Mesothelial cell of epicardium (in vitro differentiated cells): ENCODE results near the gene SNTB2. TPM values are rescaled to one million over a fixed set of nuclear protein-coding genes. Genes with fewer than 3 reads are reported as not detected.

Experiments used
- DNase-seq, 2 experiments: peaks; one replicate each; pipeline ENCODE4 v3.0.0; 2021; ENCODE audit warnings: low spot score in 2 of 2; ENCODE audit not compliant: unreplicated experiment in 2 of 2
- H3K27ac Mint-ChIP-seq: 2 replicates; pipeline ENCODE4 v1.8.0; 2021; ENCODE audit warnings: mixed read lengths
- H3K27me3 Mint-ChIP-seq: 2 replicates; pipeline ENCODE4 v1.8.0; 2021; ENCODE audit warnings: low read depth, mixed read lengths
- H3K36me3 Mint-ChIP-seq: 2 replicates; pipeline ENCODE4 v1.8.0; 2021; ENCODE audit warnings: mixed read lengths
- H3K4me1 Mint-ChIP-seq: 2 replicates; pipeline ENCODE4 v1.8.0; 2021; ENCODE audit warnings: mixed read lengths
- H3K4me3 Mint-ChIP-seq: 2 replicates; pipeline ENCODE4 v1.8.0; 2021; ENCODE audit warnings: mild to moderate bottlenecking, moderate library complexity, mixed read lengths
- H3K9me3 Mint-ChIP-seq: 2 replicates; pipeline ENCODE4 v1.8.0; 2021; ENCODE audit warnings: mixed read lengths
- total RNA-seq: library from RNA; stranded (reverse); gene quantifications from 3 replicates; pipeline ENCODE4 v1.2.1, GENCODE V29; 2021
- TF ChIP-seq, protein P1 (sequence below): fragments of 200-600 bp; sonication (generic); IDR thresholded peaks from one replicate; pipeline ENCODE4 v1.5.0; 2021; ENCODE audit warnings: antibody characterized with exemption; ENCODE audit not compliant: unreplicated experiment

Gene SNTB2
- total RNA-seq, 1 donor from 2014 or later = 26.7 TPM

DNA sequence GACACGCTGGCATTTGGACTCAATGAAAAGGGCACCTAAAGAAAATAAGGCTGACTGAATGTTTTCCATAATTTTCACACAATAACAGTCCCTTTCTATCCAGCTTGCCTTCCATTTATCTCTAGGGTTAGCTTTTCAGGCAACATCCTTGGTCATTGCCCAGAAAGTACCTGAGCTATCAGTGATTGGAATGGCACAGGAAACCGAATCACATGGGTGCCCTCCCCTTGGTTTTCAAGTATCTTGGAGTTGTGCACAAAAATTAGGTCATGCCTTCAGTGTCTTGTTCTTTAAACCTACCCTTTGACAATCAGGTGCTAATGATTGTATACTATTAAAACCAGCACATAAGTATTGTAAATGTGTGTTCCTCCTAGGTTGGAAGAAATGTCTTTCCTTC lies 120.9 kb downstream of the SNTB2 start:
- H3K27ac Mint-ChIP-seq = no peak overlapping the region
- peaks cover 7% of the 10 kb centered on the region for H3K4me1 Mint-ChIP-seq
- H3K36me3 Mint-ChIP-seq = peaks cover 2% of the 10 kb centered on the region
- H3K4me3 Mint-ChIP-seq = no peak overlapping the region
- no peak for DNase-seq
- H3K9me3 Mint-ChIP-seq = no peaks in the 10 kb centered on the region
- no peaks in the 10 kb centered on the region for H3K27me3 Mint-ChIP-seq
- TF ChIP-seq, protein P1, sequence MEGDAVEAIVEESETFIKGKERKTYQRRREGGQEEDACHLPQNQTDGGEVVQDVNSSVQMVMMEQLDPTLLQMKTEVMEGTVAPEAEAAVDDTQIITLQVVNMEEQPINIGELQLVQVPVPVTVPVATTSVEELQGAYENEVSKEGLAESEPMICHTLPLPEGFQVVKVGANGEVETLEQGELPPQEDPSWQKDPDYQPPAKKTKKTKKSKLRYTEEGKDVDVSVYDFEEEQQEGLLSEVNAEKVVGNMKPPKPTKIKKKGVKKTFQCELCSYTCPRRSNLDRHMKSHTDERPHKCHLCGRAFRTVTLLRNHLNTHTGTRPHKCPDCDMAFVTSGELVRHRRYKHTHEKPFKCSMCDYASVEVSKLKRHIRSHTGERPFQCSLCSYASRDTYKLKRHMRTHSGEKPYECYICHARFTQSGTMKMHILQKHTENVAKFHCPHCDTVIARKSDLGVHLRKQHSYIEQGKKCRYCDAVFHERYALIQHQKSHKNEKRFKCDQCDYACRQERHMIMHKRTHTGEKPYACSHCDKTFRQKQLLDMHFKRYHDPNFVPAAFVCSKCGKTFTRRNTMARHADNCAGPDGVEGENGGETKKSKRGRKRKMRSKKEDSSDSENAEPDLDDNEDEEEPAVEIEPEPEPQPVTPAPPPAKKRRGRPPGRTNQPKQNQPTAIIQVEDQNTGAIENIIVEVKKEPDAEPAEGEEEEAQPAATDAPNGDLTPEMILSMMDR = no peak

DNA sequence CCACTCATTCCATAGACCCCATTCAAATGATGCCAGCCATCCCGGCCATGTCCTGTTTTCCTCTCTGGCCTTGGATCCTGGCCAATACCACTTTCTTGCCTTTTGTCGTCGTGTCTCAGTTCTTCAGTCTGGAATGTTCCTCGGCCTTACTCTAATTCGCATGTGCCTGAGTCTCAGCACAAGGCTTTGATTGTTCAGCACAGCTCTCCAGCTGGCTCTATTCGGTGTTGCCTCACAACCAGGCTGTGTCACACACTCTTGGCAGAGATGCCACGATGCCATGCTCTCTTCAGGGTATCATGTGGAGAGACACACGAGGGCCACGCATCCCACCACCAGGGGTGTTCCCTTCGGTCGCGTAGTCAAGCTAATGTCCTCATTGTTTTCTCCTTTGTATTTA lies 122.4 kb downstream of the SNTB2 start:
- Mint-ChIP-seq H3K27me3 (no peaks in the 10 kb centered on the region), H3K4me1 (peaks cover 9% of the 10 kb centered on the region), H3K27ac (peak overlapping the region; percentile 0), H3K36me3 (peaks cover 2% of the 10 kb centered on the region), H3K4me3 (peak overlapping the region; percentile 18), H3K9me3 (no peaks in the 10 kb centered on the region)
- TF ChIP-seq, protein P1 = no peak
- DNase-seq = no peak

DNA sequence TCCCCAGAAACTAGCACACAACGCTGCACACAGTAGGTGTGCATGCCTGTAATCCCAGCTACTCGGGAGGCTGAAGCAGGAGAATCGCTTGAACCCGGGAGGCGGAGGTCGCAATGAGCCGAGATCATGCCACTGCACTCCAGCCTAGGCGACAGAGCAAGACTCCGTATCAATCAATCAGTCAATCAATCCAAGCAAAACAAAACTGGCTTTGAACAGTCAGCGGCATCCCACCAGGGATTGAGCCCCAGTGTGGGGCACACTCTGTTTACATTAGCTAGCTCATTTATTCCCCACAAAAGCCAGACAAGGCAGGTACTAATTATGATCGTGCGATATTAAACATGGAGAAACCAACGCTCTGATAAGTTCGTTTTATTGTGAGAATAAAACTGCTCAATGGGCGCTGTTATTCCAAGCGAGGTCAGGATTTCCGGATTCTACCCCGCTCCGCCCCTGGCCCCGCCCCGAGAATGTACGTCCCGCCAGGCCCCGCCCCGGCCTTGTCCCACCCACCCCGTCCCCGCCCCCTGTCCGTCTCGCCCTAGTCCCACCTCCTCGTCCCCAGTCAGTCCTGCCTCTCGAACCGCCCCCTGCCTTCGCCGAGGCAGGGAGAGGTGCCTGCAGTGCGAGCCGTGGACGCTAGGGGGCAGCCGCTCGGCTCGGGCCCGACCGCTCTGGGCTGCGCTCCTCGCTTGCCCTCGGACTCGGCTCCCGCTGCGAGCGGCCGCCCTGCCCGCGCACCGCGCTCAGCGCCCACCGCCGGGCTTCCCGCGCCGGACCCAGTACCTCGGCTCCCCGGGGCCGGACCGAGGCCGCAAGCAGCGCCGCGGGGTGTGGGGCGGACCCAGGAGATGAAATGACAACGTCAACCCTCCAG lies 123.9 kb downstream of the SNTB2 start, which contains the start of gene VPS4A:
VPS4A (plus strand) TSS at position 698 of the 880 bp plus-strand sequence; CDS start at position 860, 162 bp downstream.
- peak; percentile 96 to 100 for DNase-seq
- H3K4me1 Mint-ChIP-seq = peaks cover 9% of the 10 kb centered on the region
- peak within 1 kb of the TSS; percentile 91 for H3K4me3 Mint-ChIP-seq
- H3K9me3 Mint-ChIP-seq = no peaks in the 10 kb centered on the region
- peak within 1 kb of the TSS; percentile 93 for H3K27ac Mint-ChIP-seq
- no peaks in the 10 kb centered on the region for H3K27me3 Mint-ChIP-seq
- H3K36me3 Mint-ChIP-seq = peaks cover 5% of the 10 kb centered on the region
- TF ChIP-seq, protein P1 = peak; percentile 91

DNA sequence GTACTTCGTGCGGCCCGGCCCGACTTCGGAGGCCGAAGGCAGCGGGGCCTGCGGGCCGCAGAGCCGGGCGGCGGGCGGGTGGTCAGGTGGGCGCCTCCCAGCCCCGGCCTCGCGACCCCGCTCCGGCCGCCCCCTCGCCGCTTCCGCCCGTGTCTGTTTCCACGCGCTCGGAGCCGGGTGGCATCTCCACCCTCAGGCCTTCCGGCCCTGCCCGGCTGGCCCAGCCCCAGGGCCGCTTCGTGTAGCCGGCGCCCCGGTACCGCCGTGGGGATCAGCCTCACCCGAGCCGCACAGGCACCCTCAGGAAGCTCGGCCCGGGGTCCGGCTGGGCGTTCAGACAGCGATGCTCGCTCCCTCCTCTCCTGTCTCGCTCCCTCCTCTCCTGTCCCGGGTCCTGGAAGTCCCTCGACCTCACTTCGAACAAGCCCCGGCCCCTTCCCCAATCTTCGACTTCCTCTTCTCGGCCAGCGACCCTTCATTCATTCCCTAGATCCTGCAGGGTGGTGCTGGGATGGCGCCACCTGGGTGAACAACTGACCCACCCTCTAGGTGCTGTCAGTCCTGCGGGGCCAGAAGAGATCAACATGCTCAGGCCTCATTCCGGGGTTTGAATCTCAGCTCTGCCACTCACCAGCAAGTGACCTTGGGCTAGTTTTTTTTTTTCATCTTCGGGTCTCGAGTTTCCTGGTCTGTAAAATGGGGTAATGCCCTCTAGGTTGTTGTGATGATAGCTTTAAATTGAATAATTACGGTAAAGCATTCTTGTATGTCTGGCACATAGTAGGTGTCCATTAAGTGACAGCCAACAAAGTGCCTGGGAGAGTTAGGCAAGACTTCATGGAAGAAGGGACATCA lies 124.8 kb downstream of the SNTB2 start:
- H3K36me3 Mint-ChIP-seq = peaks cover 12% of the 10 kb centered on the region
- H3K4me3 Mint-ChIP-seq = peak overlapping the region; percentile 91
- DNase-seq = peak in 1 of 2 experiments; percentile 62
- no peaks in the 10 kb centered on the region for H3K9me3 Mint-ChIP-seq
- no peaks in the 10 kb centered on the region for H3K27me3 Mint-ChIP-seq
- H3K27ac Mint-ChIP-seq = peak overlapping the region; percentile 93
- H3K4me1 Mint-ChIP-seq = peaks cover 9% of the 10 kb centered on the region
- TF ChIP-seq, protein P1 = no peak

DNA sequence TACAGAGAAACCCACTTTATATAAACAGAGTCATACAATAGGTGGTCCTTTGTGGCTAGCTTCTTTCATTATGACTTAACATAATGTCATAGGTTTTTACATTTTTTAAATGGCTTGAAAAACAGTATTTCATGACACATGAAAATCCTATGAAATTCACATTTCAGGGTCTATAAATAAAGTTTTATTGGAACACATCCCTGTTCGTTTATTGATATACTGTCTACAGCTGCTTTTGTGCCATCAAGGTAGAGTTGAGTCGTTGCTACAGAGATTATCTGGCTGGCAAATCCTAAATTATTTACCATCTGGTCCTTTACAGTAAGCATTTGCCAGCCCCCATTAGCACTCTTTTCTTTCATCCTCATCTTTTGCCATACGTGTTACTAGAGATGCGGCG lies 126.5 kb downstream of the SNTB2 start:
- TF ChIP-seq, protein P1 = no peak
- no peaks in the 10 kb centered on the region for H3K27me3 Mint-ChIP-seq

More for the DNA sequence above, 126.5 kb downstream of the SNTB2 start:
- Mint-ChIP-seq H3K4me3 (peak overlapping the region; percentile 39), H3K36me3 (peaks cover 18% of the 10 kb centered on the region), H3K4me1 (peaks cover 9% of the 10 kb centered on the region), H3K27ac (no peak overlapping the region), H3K9me3 (no peaks in the 10 kb centered on the region)
- no peak for DNase-seq
